SU-DHL-6 (cell line): Measurements from ENCODE around the gene SMAP1.

ENCODE experiments used
- EZH2phosphoT487 ChIP-seq: fragments of 200-600 bp; sonication (generic), shearing (Covaris generic); conservative IDR thresholded peaks from 2 replicates; pipeline ENCODE4 v1.6.1; 2018; ENCODE audit warnings: mild to moderate bottlenecking, antibody characterized with exemption, low read length, moderate library complexity, mixed read lengths
- TF ChIP-seq, protein P1 (sequence below): fragments of 200-600 bp; sonication (generic); IDR thresholded peaks from one replicate; pipeline ENCODE4 v1.5.1; 2017; ENCODE audit warnings: antibody characterized with exemption, mild to moderate bottlenecking, low read length, moderate library complexity; ENCODE audit not compliant: insufficient read depth, poor library complexity, severe bottlenecking

DNA sequence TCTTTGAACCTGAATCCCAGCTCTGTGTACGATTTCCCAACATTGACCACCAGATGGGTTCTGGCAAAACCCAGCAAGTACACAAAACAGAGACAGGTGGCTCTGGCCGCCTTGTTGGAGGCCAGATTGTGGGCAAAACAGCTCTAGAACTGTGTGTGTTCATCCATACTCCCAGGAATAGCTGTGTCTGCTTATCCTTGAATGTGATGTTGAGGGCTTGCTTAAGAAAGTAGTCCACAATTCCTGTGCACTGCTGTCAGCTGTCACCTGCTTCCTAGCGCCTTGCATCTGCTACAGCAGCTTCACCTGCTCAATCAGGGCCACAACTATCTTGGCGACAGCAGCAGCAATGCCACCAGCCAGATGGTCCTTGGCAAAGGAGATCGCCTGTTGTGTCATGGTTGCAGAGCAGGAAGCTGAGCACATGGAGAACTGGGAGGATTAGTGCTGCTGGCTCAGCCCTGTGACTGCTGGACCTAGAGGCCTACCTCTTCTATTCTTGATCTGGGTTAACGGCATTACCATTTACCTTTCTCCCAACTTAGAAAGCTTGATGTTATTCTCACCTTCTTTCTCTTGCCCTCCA, 3.7 kb upstream of the SMAP1 start:
- TF ChIP-seq, protein P1, sequence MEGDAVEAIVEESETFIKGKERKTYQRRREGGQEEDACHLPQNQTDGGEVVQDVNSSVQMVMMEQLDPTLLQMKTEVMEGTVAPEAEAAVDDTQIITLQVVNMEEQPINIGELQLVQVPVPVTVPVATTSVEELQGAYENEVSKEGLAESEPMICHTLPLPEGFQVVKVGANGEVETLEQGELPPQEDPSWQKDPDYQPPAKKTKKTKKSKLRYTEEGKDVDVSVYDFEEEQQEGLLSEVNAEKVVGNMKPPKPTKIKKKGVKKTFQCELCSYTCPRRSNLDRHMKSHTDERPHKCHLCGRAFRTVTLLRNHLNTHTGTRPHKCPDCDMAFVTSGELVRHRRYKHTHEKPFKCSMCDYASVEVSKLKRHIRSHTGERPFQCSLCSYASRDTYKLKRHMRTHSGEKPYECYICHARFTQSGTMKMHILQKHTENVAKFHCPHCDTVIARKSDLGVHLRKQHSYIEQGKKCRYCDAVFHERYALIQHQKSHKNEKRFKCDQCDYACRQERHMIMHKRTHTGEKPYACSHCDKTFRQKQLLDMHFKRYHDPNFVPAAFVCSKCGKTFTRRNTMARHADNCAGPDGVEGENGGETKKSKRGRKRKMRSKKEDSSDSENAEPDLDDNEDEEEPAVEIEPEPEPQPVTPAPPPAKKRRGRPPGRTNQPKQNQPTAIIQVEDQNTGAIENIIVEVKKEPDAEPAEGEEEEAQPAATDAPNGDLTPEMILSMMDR = no peak
- no peak for TF ChIP-seq EZH2phosphoT487
